Measurements from ENCODE around the gene PLXNB2.
A peak's percentile ranks its signal among the peaks of the same experiment; 100 is the strongest.

PLXNB2 gene

GRCh38 chr22:50312371-50312770, 4.9 kb upstream of the PLXNB2 start:
- Histone ChIP-seq H3K27me3 (ENCODE audit: low read depth) (no peaks in the 10 kb centered on the region; the same call in 1 of the 2 replicates), H3K4me3 (no peak overlapping the region), H3K36me3 (replicated peaks) (no peaks in the 10 kb centered on the region), H3K4me1 (no peaks in the 10 kb centered on the region), H3K9me3 (no peaks in the 10 kb centered on the region)
- in situ Hi-C loops (cut with MboI; ENCODE audit: low sequenced_read_pairs), result no loop called here
- no peak for DNase-seq (ENCODE audit: low spot score in 2 of 2)

- in situ Hi-C loops (cut with MboI; ENCODE audit: low sequenced_read_pairs), result no loop called here
- no peak overlapping the region for H3K4me3 ChIP-seq
- no peaks in the 10 kb centered on the region for H3K4me1 ChIP-seq
Observed at GRCh38 chr22:50311606-50312351, 4.3 kb upstream of the PLXNB2 start.

GRCh38 chr22:50310949-50311444, 3.6 kb upstream of the PLXNB2 start:
- DNase-seq (ENCODE audit: low spot score in 2 of 2), result no peak
- H3K4me1 ChIP-seq, result peaks cover 3% of the 10 kb centered on the region; the same call in 1 of the 2 replicates
- no peaks in the 10 kb centered on the region for H3K36me3 ChIP-seq (replicated peaks)
- no peaks in the 10 kb centered on the region; the same call in 1 of the 2 replicates for H3K27me3 ChIP-seq (ENCODE audit: low read depth)
- in situ Hi-C loops (cut with MboI; ENCODE audit: low sequenced_read_pairs), result no loop called here
- no peak overlapping the region for H3K4me3 ChIP-seq
- no peaks in the 10 kb centered on the region for H3K9me3 ChIP-seq

More at GRCh38 chr22:50311606-50312351, 4.3 kb upstream of the PLXNB2 start:
- no peaks in the 10 kb centered on the region for H3K9me3 ChIP-seq
- no peaks in the 10 kb centered on the region; the same call in 1 of the 2 replicates for H3K27me3 ChIP-seq (ENCODE audit: low read depth)
- H3K36me3 ChIP-seq (replicated peaks), result no peaks in the 10 kb centered on the region
- no peak for DNase-seq (ENCODE audit: low spot score in 2 of 2)

GRCh38 chr22:50310031-50310722, 2.7 kb upstream of the PLXNB2 start:
- no peak overlapping the region for H3K4me3 ChIP-seq
- H3K36me3 ChIP-seq (replicated peaks), result peaks cover 2% of the 10 kb centered on the region; the same call in 1 of the 2 replicates
- no peak for DNase-seq (ENCODE audit: low spot score in 2 of 2)
- H3K9me3 ChIP-seq, result no peaks in the 10 kb centered on the region
- in situ Hi-C loops (cut with MboI; ENCODE audit: low sequenced_read_pairs), result no loop called here
- H3K27me3 ChIP-seq (ENCODE audit: low read depth), result no peaks in the 10 kb centered on the region
- peaks cover 11% of the 10 kb centered on the region for H3K4me1 ChIP-seq

GRCh38 chr22:50309601-50309991, 2.1 kb upstream of the PLXNB2 start:
- no peak overlapping the region for H3K4me3 ChIP-seq
- in situ Hi-C loops (cut with MboI; ENCODE audit: low sequenced_read_pairs), result no loop called here
- peaks cover 13% of the 10 kb centered on the region for H3K4me1 ChIP-seq
- no peak for DNase-seq (ENCODE audit: low spot score in 2 of 2)
- H3K36me3 ChIP-seq (replicated peaks), result peaks cover 4% of the 10 kb centered on the region; the same call in 1 of the 2 replicates
- no peaks in the 10 kb centered on the region for H3K9me3 ChIP-seq
- H3K27me3 ChIP-seq (ENCODE audit: low read depth), result no peaks in the 10 kb centered on the region

- H3K36me3 ChIP-seq (replicated peaks), result peaks cover 4% of the 10 kb centered on the region; the same call in 1 of the 2 replicates
- peaks cover 13% of the 10 kb centered on the region for H3K4me1 ChIP-seq
- H3K27me3 ChIP-seq (ENCODE audit: low read depth), result no peaks in the 10 kb centered on the region
- no peaks in the 10 kb centered on the region for H3K9me3 ChIP-seq
- no peak for DNase-seq (ENCODE audit: low spot score in 2 of 2)
- in situ Hi-C loops (cut with MboI; ENCODE audit: low sequenced_read_pairs), result no loop called here
- H3K4me3 ChIP-seq, result no peak overlapping the region
Observed at GRCh38 chr22:50308986-50309600, 1.6 kb upstream of the PLXNB2 start.

- in situ Hi-C loops (cut with MboI; ENCODE audit: low sequenced_read_pairs), result no loop called here
- Histone ChIP-seq H3K27me3 (ENCODE audit: low read depth) (no peaks in the 10 kb centered on the region), H3K9me3 (no peaks in the 10 kb centered on the region), H3K4me3 (no peak overlapping the region), H3K4me1 (peaks cover 13% of the 10 kb centered on the region), H3K36me3 (replicated peaks) (peaks cover 4% of the 10 kb centered on the region; the same call in 1 of the 2 replicates)
- DNase-seq (ENCODE audit: low spot score in 2 of 2), result no peak
Observed at GRCh38 chr22:50308597-50308935, 1.1 kb upstream of the PLXNB2 start.

GRCh38 chr22:50307890-50308596, 597 bp upstream of the PLXNB2 start:
- Histone ChIP-seq H3K4me1 (peaks cover 13% of the 10 kb centered on the region), H3K4me3 (no peak overlapping the region), H3K27me3 (ENCODE audit: low read depth) (no peaks in the 10 kb centered on the region), H3K9me3 (no peaks in the 10 kb centered on the region), H3K36me3 (replicated peaks) (peaks cover 4% of the 10 kb centered on the region; the same call in 1 of the 2 replicates)
- peak in 1 of 2 experiments; percentile 32 for DNase-seq (ENCODE audit: low spot score in 2 of 2)
- in situ Hi-C loops (cut with MboI; ENCODE audit: low sequenced_read_pairs), result no loop called here

GRCh38 chr22:50305923-50306566, 1.4 kb downstream of the PLXNB2 start:
- H3K9me3 ChIP-seq, result no peaks in the 10 kb centered on the region
- DNase-seq (ENCODE audit: low spot score in 2 of 2), result peak; percentile 42 to 88
- in situ Hi-C loops (cut with MboI; ENCODE audit: low sequenced_read_pairs), result no loop called here
- peaks cover 4% of the 10 kb centered on the region; the same call in 1 of the 2 replicates for H3K36me3 ChIP-seq (replicated peaks)
- peak overlapping the region; percentile 66 for H3K4me3 ChIP-seq
- no peaks in the 10 kb centered on the region for H3K27me3 ChIP-seq (ENCODE audit: low read depth)
- peaks cover 13% of the 10 kb centered on the region for H3K4me1 ChIP-seq

- peak overlapping the region; percentile 66 for H3K4me3 ChIP-seq
- no peaks in the 10 kb centered on the region for H3K9me3 ChIP-seq
- no peaks in the 10 kb centered on the region for H3K27me3 ChIP-seq (ENCODE audit: low read depth)
- peaks cover 4% of the 10 kb centered on the region; the same call in 1 of the 2 replicates for H3K36me3 ChIP-seq (replicated peaks)
- in situ Hi-C loops (cut with MboI; ENCODE audit: low sequenced_read_pairs), result no loop called here
- no peak for DNase-seq (ENCODE audit: low spot score in 2 of 2)
- peaks cover 13% of the 10 kb centered on the region for H3K4me1 ChIP-seq
Observed at GRCh38 chr22:50305393-50305922, 2.0 kb downstream of the PLXNB2 start.

GRCh38 chr22:50304528-50305392, 2.7 kb downstream of the PLXNB2 start:
- peak overlapping the region; percentile 66 for H3K4me3 ChIP-seq
- in situ Hi-C loops (cut with MboI; ENCODE audit: low sequenced_read_pairs), result no loop called here
- no peaks in the 10 kb centered on the region for H3K9me3 ChIP-seq
- no peak for DNase-seq (ENCODE audit: low spot score in 2 of 2)
- peaks cover 13% of the 10 kb centered on the region for H3K4me1 ChIP-seq
- peaks cover 4% of the 10 kb centered on the region; the same call in 1 of the 2 replicates for H3K36me3 ChIP-seq (replicated peaks)
- no peaks in the 10 kb centered on the region for H3K27me3 ChIP-seq (ENCODE audit: low read depth)
